Dendritic cell treated with granulocyte-macrophage colony-stimulating factor and Interleukin-4, amounts not matched to agents 40 ng/mL and 50 ng/mL, for 4 days (primary cell): ENCODE measurements around the gene NCR3LG1.

Experiments
- H3K27ac Mint-ChIP-seq: one replicate; pipeline ENCODE4 v1.8.0; 2022; ENCODE audit warnings: mild to moderate bottlenecking, mixed read lengths
- H3K27me3 Mint-ChIP-seq: one replicate; pipeline ENCODE4 v1.8.0; 2022; ENCODE audit warnings: mild to moderate bottlenecking, mixed read lengths
- H3K36me3 Mint-ChIP-seq: one replicate; pipeline ENCODE4 v1.8.0; 2022; ENCODE audit warnings: low read depth, mixed read lengths
- H3K4me1 Mint-ChIP-seq: one replicate; pipeline ENCODE4 v1.8.0; 2022; ENCODE audit warnings: low read depth, mixed read lengths
- H3K4me3 Mint-ChIP-seq: one replicate; pipeline ENCODE4 v1.8.0; 2022; ENCODE audit warnings: mild to moderate bottlenecking, moderate library complexity, mixed read lengths
- H3K9me3 Mint-ChIP-seq: one replicate; pipeline ENCODE4 v1.8.0; 2022; ENCODE audit warnings: mixed read lengths
- intact Hi-C: fragments of 100-400 bp; cut with micrococcal nuclease; formaldehyde crosslinking; loops from one replicate; pipeline ENCODE4 v1.15.0; 2022

Gene NCR3LG1

DNA sequence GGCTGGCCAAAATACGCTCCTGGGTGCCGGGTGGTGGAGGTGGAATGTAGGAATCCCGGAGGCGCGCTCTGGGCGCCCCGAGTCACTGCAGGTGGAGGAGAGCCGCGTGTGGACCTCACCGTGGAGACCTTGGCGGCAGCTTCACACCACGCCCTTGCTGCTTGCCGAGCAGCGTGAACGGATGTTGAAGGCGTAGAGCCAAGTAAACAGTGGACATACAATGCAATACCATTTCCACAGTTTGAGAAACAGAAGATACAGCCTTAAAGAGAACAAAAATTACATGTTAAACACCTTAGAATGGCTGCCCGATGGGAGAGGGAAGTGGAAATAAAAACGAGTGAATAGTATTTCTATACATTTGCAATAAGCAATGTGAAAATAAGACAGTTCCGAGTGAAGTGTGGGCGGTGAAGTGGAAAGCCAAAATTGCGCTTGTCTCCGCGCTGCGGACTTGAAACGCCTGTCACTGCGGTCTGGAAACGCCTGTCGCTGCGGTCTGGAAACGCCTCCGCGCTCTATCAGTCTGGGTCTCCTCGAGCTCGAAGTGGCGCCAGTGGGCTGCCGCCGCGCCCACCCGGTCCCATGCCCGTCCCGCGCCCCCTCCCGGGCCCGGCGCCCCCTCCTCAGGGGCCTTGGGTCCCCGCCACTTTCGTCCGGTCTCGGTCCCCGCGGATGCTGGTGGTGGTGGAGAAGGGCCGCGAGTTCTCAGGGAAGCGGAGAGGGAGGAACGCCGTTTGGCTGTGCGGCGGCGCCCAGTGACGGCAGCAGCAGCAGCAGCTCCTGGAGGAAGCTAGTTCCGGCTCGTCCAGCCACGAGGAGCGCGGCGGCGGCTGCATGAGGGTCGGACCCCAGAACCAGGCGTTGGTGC lies 1.6 kb downstream of the NCR3LG1 start:
- Mint-ChIP-seq H3K36me3 (peaks cover 22% of the 10 kb centered on the region), H3K27me3 (peaks cover 1% of the 10 kb centered on the region), H3K27ac (peak overlapping the region; percentile 88), H3K9me3 (no peaks in the 10 kb centered on the region), H3K4me1 (peaks cover 25% of the 10 kb centered on the region), H3K4me3 (peak overlapping the region; percentile 82)
- intact Hi-C loops = loop anchor here (5.0 kb wide), 3 partner anchors 76 to 276 kb away; partner anchors contain the start of genes NUCB2, PIK3C2A and RPS13

DNA sequence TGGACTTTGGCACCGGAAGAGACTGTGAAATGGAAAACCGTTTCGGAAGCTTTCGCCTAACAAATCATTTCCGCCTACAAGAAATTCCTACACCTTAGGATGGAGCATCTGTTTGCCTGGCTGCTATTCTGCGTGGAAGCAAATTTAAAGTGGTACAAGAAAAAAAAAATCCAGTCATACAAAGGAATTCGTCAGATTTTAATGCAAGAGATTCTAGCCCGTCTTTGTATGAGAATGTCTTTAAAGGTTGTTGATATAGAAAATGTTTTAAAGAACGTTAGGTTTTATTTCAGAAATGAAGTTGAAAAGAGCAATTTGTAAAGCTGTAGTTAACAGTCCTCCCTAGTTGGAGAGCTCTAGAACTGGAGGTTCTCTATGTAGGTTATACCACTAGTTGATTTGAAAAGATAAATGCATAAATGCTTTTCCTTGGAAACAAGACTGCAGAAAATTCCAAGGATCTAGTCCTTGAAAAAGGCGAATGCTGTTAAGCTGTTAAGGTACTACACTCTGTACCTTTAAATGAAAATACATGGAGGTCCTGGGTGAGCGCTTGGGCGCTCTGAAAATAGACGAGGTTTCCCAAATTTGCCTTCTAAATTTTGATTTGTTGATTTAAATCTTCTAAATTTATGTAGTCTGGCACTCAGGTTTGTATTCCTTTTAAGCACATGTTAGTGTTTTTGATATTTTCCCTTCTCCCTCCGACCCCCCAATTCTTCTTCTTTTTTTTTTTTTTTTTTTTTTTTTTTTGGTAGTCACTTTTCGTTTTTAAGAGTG lies 2.4 kb downstream of the NCR3LG1 start:
- H3K27me3 Mint-ChIP-seq = peaks cover 1% of the 10 kb centered on the region
- H3K36me3 Mint-ChIP-seq = peaks cover 24% of the 10 kb centered on the region
- intact Hi-C loops = loop anchor here (5.0 kb wide), 3 partner anchors 77 to 277 kb away; partner anchors contain the start of genes NUCB2, PIK3C2A and RPS13
- no peaks in the 10 kb centered on the region for H3K9me3 Mint-ChIP-seq
- peak overlapping the region; percentile 82 for H3K4me3 Mint-ChIP-seq
- H3K4me1 Mint-ChIP-seq = peaks cover 28% of the 10 kb centered on the region
- peak overlapping the region; percentile 88 for H3K27ac Mint-ChIP-seq

DNA sequence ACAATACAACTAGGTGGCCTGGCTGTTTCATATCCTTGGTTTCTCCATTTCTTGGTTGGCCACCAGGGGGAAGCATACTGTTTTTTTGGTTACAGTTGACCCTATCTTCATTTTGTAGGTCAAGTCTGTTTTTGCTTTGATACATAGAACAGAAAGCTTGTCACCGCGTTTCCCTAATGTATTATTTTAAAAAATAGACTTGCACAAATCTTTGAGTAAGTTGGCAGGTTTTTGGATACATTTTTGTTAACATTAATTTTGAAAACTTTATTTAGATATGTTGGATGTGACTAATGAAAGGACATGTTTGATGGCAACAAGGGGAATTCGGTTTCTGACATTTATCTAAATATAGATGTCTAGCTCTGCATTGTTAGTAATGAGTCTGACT lies 3.0 kb downstream of the NCR3LG1 start:
- Mint-ChIP-seq H3K27ac (no peak overlapping the region), H3K9me3 (no peaks in the 10 kb centered on the region), H3K4me3 (no peak overlapping the region), H3K36me3 (peaks cover 30% of the 10 kb centered on the region), H3K4me1 (peaks cover 28% of the 10 kb centered on the region), H3K27me3 (peaks cover 1% of the 10 kb centered on the region)
- intact Hi-C loops = loop anchor here (5.0 kb wide), 3 partner anchors 77 to 277 kb away; partner anchors contain the start of genes NUCB2, PIK3C2A and RPS13

DNA sequence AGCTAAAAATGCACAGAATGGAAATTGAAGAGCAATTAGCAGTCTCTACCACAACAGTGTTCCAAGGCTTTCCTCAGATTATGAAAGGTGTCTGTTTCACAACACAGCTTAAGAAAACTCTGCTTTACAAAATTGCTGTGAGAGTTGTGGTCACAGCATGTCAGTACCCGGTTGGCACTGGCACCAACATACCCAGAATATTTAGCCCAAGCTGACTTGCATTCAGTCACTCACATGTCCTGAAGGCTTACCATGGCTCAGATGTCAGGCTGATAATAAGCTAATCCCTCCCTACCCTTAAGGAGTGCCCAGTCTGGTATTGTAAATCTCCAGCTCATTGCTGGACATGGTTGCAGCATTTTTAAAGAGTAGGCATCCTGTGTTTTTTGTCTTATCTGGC lies 14.9 kb downstream of the NCR3LG1 start:
- peaks cover 52% of the 10 kb centered on the region for H3K9me3 Mint-ChIP-seq
- H3K27ac Mint-ChIP-seq = no peak overlapping the region
- intact Hi-C loops = no loop called here
- no peak overlapping the region for H3K4me3 Mint-ChIP-seq
- peaks cover 92% of the 10 kb centered on the region for H3K36me3 Mint-ChIP-seq
- no peaks in the 10 kb centered on the region for H3K27me3 Mint-ChIP-seq
- no peaks in the 10 kb centered on the region for H3K4me1 Mint-ChIP-seq

DNA sequence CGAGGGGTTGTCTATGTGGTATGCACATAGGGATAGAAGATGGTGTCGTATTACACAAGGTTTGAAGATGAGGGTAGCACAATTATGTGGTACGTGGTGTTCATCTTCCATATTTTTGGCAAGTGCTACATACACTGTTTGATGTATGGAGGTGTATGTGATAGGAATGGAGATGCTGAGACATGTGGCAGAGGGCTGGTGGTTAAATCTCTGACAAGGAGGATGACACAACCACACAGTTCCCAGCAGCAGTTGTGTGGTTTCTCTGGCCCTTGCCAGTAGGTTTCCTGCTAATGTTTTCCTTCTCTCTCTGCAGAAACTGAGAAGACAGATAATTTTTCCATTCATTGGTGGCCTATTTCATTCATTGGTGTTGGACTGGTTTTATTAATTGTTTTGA lies 17.0 kb downstream of the NCR3LG1 start:
- peaks cover 67% of the 10 kb centered on the region for H3K9me3 Mint-ChIP-seq
- peaks cover 92% of the 10 kb centered on the region for H3K36me3 Mint-ChIP-seq
- no peak overlapping the region for H3K27ac Mint-ChIP-seq
- no peaks in the 10 kb centered on the region for H3K27me3 Mint-ChIP-seq
- intact Hi-C loops = no loop called here
- H3K4me1 Mint-ChIP-seq = no peaks in the 10 kb centered on the region
- H3K4me3 Mint-ChIP-seq = no peak overlapping the region

DNA sequence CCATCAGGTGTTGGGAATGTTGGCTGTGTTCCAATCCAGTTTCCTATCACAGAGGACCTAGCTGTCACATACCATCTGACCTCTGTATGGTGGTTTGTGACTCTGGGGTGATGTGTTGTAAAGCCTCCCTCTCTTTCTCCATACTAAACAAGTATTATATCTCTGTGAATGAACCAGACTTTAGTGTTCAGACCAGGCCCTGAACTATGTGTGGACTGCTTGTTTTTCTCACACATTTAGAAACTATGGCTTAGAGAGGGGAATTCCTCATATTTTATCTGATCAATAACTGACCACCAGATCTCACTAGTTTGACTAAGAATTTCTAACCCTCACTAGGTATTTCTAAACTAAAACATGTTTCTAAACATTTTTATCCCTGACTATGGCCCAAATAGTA lies 17.5 kb downstream of the NCR3LG1 start:
- Mint-ChIP-seq H3K9me3 (peaks cover 69% of the 10 kb centered on the region), H3K36me3 (peaks cover 92% of the 10 kb centered on the region), H3K27ac (no peak overlapping the region), H3K27me3 (no peaks in the 10 kb centered on the region), H3K4me1 (no peaks in the 10 kb centered on the region), H3K4me3 (no peak overlapping the region)
- intact Hi-C loops = no loop called here

DNA sequence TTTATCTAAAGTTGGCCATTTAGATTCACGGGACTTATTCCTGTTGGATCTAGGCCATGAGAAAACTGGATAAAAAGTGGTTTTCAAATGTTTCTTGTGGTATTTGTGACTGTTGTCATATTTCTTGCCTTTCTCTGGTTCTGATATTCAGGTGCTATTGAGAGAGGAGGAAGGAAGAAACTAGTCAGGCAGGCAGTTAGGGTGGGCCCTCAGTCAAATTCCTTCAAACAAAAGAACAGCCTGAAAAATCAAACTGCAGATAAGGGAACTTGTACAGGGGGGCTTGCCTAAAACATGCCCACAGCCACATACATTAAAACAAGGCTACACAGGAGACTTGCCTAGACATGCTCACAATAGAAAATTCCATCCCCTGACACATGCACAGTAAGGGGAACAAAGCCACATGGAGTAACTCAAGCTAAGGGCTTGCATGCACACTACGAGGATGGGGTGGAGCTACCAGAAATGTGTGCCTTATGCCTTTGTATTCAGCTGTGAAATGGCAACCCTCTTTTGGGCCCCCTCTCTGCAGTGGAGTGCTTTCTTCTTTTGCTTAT lies 18.2 kb downstream of the NCR3LG1 start:
- Mint-ChIP-seq H3K4me1 (no peaks in the 10 kb centered on the region), H3K27ac (no peak overlapping the region), H3K36me3 (peaks cover 93% of the 10 kb centered on the region), H3K27me3 (no peaks in the 10 kb centered on the region), H3K9me3 (peaks cover 74% of the 10 kb centered on the region), H3K4me3 (no peak overlapping the region)
- intact Hi-C loops = no loop called here

DNA sequence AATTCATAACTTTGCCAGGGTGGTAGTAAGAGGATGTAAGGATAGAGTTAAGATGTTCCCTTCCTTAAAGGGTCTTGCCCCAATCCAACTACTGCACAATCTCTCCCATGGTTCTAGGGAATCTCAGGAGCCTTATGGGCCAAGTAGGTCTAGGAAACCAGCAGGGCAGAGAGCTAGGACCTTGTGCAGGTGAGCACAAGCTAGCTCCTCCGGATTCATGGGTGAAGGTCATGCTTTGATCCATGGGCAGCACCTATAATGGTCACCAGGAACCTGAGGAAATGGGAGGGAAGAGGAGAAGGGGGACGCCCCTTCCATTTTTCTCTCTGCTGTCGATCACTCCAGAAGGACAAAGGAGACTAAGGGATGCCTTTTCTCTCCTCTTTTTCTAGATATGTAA lies 20.0 kb downstream of the NCR3LG1 start:
- Mint-ChIP-seq H3K27ac (no peak overlapping the region), H3K9me3 (peaks cover 74% of the 10 kb centered on the region), H3K4me3 (no peak overlapping the region), H3K27me3 (no peaks in the 10 kb centered on the region), H3K36me3 (peaks cover 100% of the 10 kb centered on the region), H3K4me1 (no peaks in the 10 kb centered on the region)
- intact Hi-C loops = no loop called here

DNA sequence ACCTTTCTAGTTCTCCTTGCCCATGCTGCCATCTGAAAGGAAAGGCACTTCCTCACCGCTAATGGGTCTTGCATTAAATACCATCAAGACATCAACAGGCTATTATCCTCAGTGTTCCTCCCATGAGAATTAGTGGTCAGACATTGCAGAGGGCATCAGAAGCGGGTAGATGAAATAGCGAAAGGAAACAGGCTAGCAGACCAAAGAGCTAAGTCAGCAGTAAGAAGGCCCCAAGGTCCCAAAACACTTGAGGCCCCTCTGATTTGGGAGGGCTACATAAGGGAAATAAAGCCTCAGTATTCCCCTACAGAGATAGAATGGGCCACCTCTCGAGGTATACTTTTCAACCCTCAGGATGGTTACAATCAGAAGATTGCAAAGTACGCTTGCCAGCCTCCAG lies 23.9 kb downstream of the NCR3LG1 start:
- Mint-ChIP-seq H3K9me3 (peaks cover 40% of the 10 kb centered on the region), H3K27me3 (no peaks in the 10 kb centered on the region), H3K4me1 (no peaks in the 10 kb centered on the region), H3K36me3 (peaks cover 96% of the 10 kb centered on the region), H3K27ac (no peak overlapping the region), H3K4me3 (no peak overlapping the region)
- intact Hi-C loops = no loop called here

DNA sequence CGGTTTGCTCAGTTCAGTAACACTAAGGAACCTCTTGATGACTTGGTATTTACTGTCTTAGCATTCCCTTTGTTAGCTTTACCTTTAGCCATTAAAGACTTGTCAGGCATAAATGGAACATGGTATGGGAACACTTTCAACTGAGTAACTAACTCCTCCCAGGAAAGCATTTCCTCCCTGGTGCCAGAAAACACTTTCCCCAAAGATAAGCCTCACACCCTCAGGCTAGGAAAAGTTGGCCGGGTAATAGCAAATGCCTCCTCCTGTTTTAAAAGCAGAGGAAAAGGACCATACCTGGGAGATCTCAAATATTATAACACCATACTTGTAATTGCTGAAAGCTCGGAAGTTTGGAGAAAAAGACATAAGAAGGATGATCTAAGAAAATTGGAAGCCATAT lies 24.9 kb downstream of the NCR3LG1 start:
- Mint-ChIP-seq H3K36me3 (peaks cover 94% of the 10 kb centered on the region), H3K9me3 (peaks cover 31% of the 10 kb centered on the region), H3K27me3 (no peaks in the 10 kb centered on the region), H3K4me1 (no peaks in the 10 kb centered on the region), H3K4me3 (no peak overlapping the region), H3K27ac (no peak overlapping the region)
- intact Hi-C loops = no loop called here

DNA sequence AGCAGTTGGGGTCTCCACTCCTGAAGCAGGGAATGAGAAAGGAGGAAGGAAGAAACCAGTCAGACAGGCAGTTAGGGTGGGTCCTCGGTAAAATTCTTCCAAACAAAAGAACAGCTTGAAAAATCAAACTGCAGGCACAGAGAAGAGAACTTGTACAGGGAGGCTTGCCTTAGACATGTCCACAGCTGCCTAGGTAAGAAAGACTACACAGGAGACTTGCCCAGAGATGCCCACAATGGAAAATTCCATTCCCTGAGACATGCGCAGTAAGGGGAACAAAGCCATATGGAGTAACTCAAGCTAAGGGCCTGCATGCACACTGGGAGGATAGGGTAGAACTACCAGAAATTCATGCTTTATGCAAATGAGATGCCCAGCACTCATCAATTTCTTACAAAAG lies 27.1 kb downstream of the NCR3LG1 start:
- Mint-ChIP-seq H3K36me3 (peaks cover 82% of the 10 kb centered on the region), H3K9me3 (peaks cover 9% of the 10 kb centered on the region), H3K4me3 (no peak overlapping the region), H3K4me1 (peaks cover 19% of the 10 kb centered on the region), H3K27me3 (no peaks in the 10 kb centered on the region), H3K27ac (no peak overlapping the region)
- intact Hi-C loops = no loop called here

DNA sequence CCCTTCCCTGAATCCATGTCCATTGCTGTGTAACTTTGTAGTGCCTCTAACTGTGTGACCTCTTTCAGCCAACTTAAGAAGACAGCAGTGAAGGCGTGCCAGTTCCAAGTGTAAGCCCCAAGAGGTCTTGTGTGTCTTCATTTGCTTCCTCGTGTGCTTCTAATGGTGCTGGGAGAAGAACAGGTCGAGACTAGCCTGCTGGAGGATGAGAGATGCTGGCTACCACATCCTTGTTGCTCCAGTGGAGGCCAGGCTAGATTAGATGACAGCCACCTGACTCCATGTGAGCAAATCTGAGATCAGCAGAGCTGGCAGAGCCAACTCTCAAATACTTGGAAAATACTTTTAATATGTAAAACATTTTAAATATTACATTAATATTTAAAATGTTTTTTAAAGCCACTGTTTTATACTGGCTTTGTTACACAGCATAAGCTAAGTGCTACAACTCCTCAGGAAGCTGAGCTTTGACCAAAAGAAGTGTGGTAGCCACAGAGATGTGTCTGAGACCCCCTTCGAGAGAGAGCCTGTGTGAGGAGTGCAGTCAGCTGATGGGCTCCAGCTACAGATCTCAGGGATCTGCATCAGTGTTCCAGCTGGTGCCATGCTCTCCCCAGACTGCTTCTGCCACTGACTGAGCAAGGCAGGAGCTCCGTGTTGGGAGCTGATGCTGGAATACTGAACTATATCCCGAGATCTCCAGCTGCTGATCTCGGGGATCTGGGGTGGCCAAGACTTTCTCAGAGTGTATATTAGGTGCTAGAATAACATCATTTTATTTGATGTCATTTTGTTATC lies 28.0 kb downstream of the NCR3LG1 start:
- H3K36me3 Mint-ChIP-seq = peaks cover 73% of the 10 kb centered on the region
- peaks cover 24% of the 10 kb centered on the region for H3K4me1 Mint-ChIP-seq
- no peak overlapping the region for H3K4me3 Mint-ChIP-seq
- H3K27ac Mint-ChIP-seq = no peak overlapping the region
- no peaks in the 10 kb centered on the region for H3K27me3 Mint-ChIP-seq
- intact Hi-C loops = loop anchor here (5.0 kb wide), 1 partner anchor 148 kb away; no protein-coding TSS in a partner anchor
- no peaks in the 10 kb centered on the region for H3K9me3 Mint-ChIP-seq

DNA sequence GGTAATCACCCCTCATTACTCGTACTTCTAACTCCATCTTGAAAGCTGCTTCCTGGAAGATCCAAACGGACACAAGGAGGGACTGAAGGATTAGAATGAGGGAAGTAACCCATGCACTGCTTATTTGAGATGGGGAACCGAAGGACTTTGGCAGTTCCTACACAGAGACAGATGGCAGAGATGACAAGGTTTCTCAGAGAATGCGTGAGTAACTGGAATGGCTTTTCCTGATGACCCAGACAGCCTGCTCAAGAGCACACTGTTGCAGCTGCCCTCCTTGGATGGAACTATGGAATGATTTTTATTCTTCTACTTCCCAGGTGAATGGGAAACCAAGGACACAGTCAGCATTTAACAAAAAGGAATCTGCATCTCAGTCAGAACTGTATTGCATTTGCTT lies 29.6 kb downstream of the NCR3LG1 start:
- no peak overlapping the region for H3K4me3 Mint-ChIP-seq
- no peaks in the 10 kb centered on the region for H3K9me3 Mint-ChIP-seq
- H3K4me1 Mint-ChIP-seq = peaks cover 31% of the 10 kb centered on the region
- intact Hi-C loops = loop anchor here (5.0 kb wide), 1 partner anchor 146 kb away; no protein-coding TSS in a partner anchor
- no peak overlapping the region for H3K27ac Mint-ChIP-seq
- peaks cover 57% of the 10 kb centered on the region for H3K36me3 Mint-ChIP-seq
- peaks cover under 1% of the 10 kb centered on the region for H3K27me3 Mint-ChIP-seq
